Activated B cell treated with CpG ODN at 0.5 μM for 24 hours (primary cell): ENCODE data around the gene TRIM9. TPM values are rescaled to one million over a fixed set of nuclear protein-coding genes. Genes with fewer than 3 reads are reported as not detected.

Source experiments
- ATAC-seq: fragments of 200-7000 bp; cut with Tn5 transposase; one replicate; pipeline ENCODE4 v1.10.0; 2021; ENCODE audit warnings: low read depth, mild to moderate bottlenecking, moderate library complexity
- CTCF ChIA-PET: fragments of 350-600 bp; sonication (Branson Sonifier 250); formaldehyde crosslinking; loops from one replicate; lab custom pipeline; 2021; ENCODE audit warnings: antibody characterized with exemption; lab: Charles Lee
- POLR2A ChIA-PET: fragments of 350-600 bp; sonication (Branson Sonifier 250); formaldehyde crosslinking; loops from one replicate; lab custom pipeline; 2021; ENCODE audit warnings: antibody characterized with exemption; lab: Charles Lee
- DNase-seq: peaks from one replicate; pipeline ENCODE4 v3.0.0; 2022
- H3K27ac Mint-ChIP-seq: one replicate; pipeline ENCODE4 v1.8.0; 2020; ENCODE audit warnings: mixed read lengths
- H3K27me3 Mint-ChIP-seq: one replicate; pipeline ENCODE4 v1.8.0; 2021; ENCODE audit warnings: mixed read lengths
- H3K36me3 Mint-ChIP-seq: one replicate; pipeline ENCODE4 v1.8.0; 2021; ENCODE audit warnings: low read depth, mixed read lengths
- H3K4me1 Mint-ChIP-seq: one replicate; pipeline ENCODE4 v1.8.0; 2021; ENCODE audit warnings: mixed read lengths
- H3K4me3 Mint-ChIP-seq: one replicate; pipeline ENCODE4 v1.8.0; 2020; ENCODE audit warnings: mild to moderate bottlenecking, mixed read lengths
- H3K9me3 Mint-ChIP-seq: one replicate; pipeline ENCODE4 v1.8.0; 2020; ENCODE audit warnings: mixed read lengths
- CTCF ChIP-seq: fragments of 200-600 bp; IDR thresholded peaks from one replicate; pipeline ENCODE4 v1.8.0; 2022; ENCODE audit warnings: antibody characterized with exemption, mild to moderate bottlenecking
- intact Hi-C: fragments of 100-400 bp; cut with micrococcal nuclease; formaldehyde crosslinking; loops from one replicate; pipeline ENCODE4 v1.15.1; 2024
- total RNA-seq: library from RNA; stranded (reverse); gene quantifications from 2 replicates; pipeline ENCODE4 v1.2.3, GENCODE V29; 2022

TRIM9 gene
- total RNA-seq, 1 donor from 2014 or later, result 0.67 TPM

GRCh38 chr14:51068268-51068667 lies 26.6 kb downstream of the TRIM9 start:
- peaks cover 3% of the 10 kb centered on the region for H3K9me3 Mint-ChIP-seq
- POLR2A ChIA-PET, result no interaction called here
- H3K4me1 Mint-ChIP-seq, result no peaks in the 10 kb centered on the region
- H3K36me3 Mint-ChIP-seq, result no peaks in the 10 kb centered on the region
- H3K27me3 Mint-ChIP-seq, result no peaks in the 10 kb centered on the region
- H3K27ac Mint-ChIP-seq, result no peak overlapping the region
- no peak overlapping the region for H3K4me3 Mint-ChIP-seq
- ATAC-seq (no peak), DNase-seq (no peak)
- no peak for TF ChIP-seq CTCF
- CTCF ChIA-PET, result no interaction called here
- intact Hi-C loops, result no loop called here

GRCh38 chr14:51067295-51067694 lies 27.6 kb downstream of the TRIM9 start:
- CTCF ChIA-PET, result no interaction called here
- H3K4me3 Mint-ChIP-seq, result no peak overlapping the region
- DNase-seq (no peak), ATAC-seq (no peak)
- peaks cover 13% of the 10 kb centered on the region for H3K9me3 Mint-ChIP-seq
- H3K36me3 Mint-ChIP-seq, result no peaks in the 10 kb centered on the region
- H3K27ac Mint-ChIP-seq, result no peak overlapping the region
- no peaks in the 10 kb centered on the region for H3K4me1 Mint-ChIP-seq
- intact Hi-C loops, result no loop called here
- no peak for TF ChIP-seq CTCF
- H3K27me3 Mint-ChIP-seq, result no peaks in the 10 kb centered on the region
- POLR2A ChIA-PET, result no interaction called here

GRCh38 chr14:51066576-51066975 lies 28.3 kb downstream of the TRIM9 start:
- Mint-ChIP-seq H3K4me3 (no peak overlapping the region), H3K4me1 (no peaks in the 10 kb centered on the region), H3K36me3 (no peaks in the 10 kb centered on the region), H3K27me3 (no peaks in the 10 kb centered on the region), H3K27ac (no peak overlapping the region), H3K9me3 (peaks cover 15% of the 10 kb centered on the region)
- DNase-seq (no peak), ATAC-seq (no peak)
- intact Hi-C loops, result no loop called here
- no peak for TF ChIP-seq CTCF
- ChIA-PET POLR2A (no interaction called here), CTCF (no interaction called here)

- intact Hi-C loops, result no loop called here
- ChIA-PET CTCF (no interaction called here), POLR2A (no interaction called here)
- TF ChIP-seq CTCF, result no peak
- no peaks in the 10 kb centered on the region for H3K27me3 Mint-ChIP-seq
- no peak for DNase-seq
- peaks cover 13% of the 10 kb centered on the region for H3K9me3 Mint-ChIP-seq
- H3K4me3 Mint-ChIP-seq, result no peak overlapping the region
- H3K27ac Mint-ChIP-seq, result no peak overlapping the region
- H3K36me3 Mint-ChIP-seq, result no peaks in the 10 kb centered on the region
- no peak for ATAC-seq
- H3K4me1 Mint-ChIP-seq, result no peaks in the 10 kb centered on the region
Measured at GRCh38 chr14:51059032-51059431, 35.9 kb downstream of the TRIM9 start.

- ChIA-PET POLR2A (no interaction called here), CTCF (no interaction called here)
- H3K4me3 Mint-ChIP-seq, result no peak overlapping the region
- no peak for ATAC-seq
- TF ChIP-seq CTCF, result no peak
- DNase-seq, result no peak
- H3K9me3 Mint-ChIP-seq, result peaks cover 13% of the 10 kb centered on the region
- no peak overlapping the region for H3K27ac Mint-ChIP-seq
- no peaks in the 10 kb centered on the region for H3K27me3 Mint-ChIP-seq
- no peaks in the 10 kb centered on the region for H3K36me3 Mint-ChIP-seq
- H3K4me1 Mint-ChIP-seq, result no peaks in the 10 kb centered on the region
- intact Hi-C loops, result no loop called here
Measured at GRCh38 chr14:51058382-51058781, 36.5 kb downstream of the TRIM9 start.
